HepG2 (cell line): ENCODE data around the gene LILRB3. TPM values are rescaled to one million over a fixed set of nuclear protein-coding genes. Genes with fewer than 3 reads are reported as not detected.

ENCODE experiments used
- E2F1 ChIP-seq: sonication (generic); formaldehyde crosslinking; IDR thresholded peaks from 2 replicates; pipeline ENCODE4 v1.5.0; 2020; ENCODE audit warnings: missing genetic modification reagents
- ETV5 ChIP-seq: IDR thresholded peaks from 2 replicates; pipeline ENCODE4 v1.6.1; 2018; ENCODE audit warnings: missing biosample characterization, missing genetic modification reagents, inconsistent platforms, borderline replicate concordance
- FOXO1 ChIP-seq: sonication (generic); formaldehyde crosslinking; IDR thresholded peaks from 2 replicates; pipeline ENCODE4 v1.4.0; 2020; ENCODE audit warnings: missing genetic modification reagents
- HNRNPK ChIP-seq: fragments of 200-400 bp; formaldehyde crosslinking; IDR thresholded peaks from 2 replicates; pipeline ENCODE4 v1.6.1; 2018; ENCODE audit warnings: low read length, low read depth, moderate library complexity, mild to moderate bottlenecking; ENCODE audit not compliant: poor library complexity, severe bottlenecking
- IKZF4 ChIP-seq: sonication (generic); formaldehyde crosslinking; IDR thresholded peaks from 2 replicates; pipeline ENCODE4 v1.5.1; 2020; ENCODE audit warnings: borderline replicate concordance, mild to moderate bottlenecking, low read depth, missing genetic modification reagents; ENCODE audit errors: not compliant biosample characterization
- KDM5A ChIP-seq: fragments of 200-600 bp; sonication (generic); IDR thresholded peaks from 2 replicates; pipeline ENCODE4 v1.7.0; 2018; ENCODE audit warnings: antibody characterized with exemption, mild to moderate bottlenecking, low read length, borderline replicate concordance
- KLF6 ChIP-seq: IDR thresholded peaks from 2 replicates; pipeline ENCODE4 v1.8.0; 2016; ENCODE audit warnings: missing biosample characterization, missing genetic modification reagents
- MTF2 ChIP-seq: sonication (generic); formaldehyde crosslinking; IDR thresholded peaks from 2 replicates; pipeline ENCODE4 v1.5.0; 2020; ENCODE audit warnings: missing genetic modification reagents, borderline replicate concordance
- NR2F1 ChIP-seq, 2 experiments: fragments of 450-650 bp in 1 of 2; formaldehyde crosslinking in 1 of 2; IDR thresholded peaks; 2 replicates each; pipeline versions ENCODE4 v1.5.0 to v1.6.1; 2016 to 2020; ENCODE audit warnings: mild to moderate bottlenecking in 1 of 2, missing compliant biosample characterization in 1 of 2, missing genetic modification reagents in 1 of 2, moderate library complexity in 1 of 2
- PATZ1 ChIP-seq: sonication (generic); formaldehyde crosslinking; IDR thresholded peaks from 2 replicates; pipeline ENCODE4 v1.4.0; 2020; ENCODE audit warnings: missing genetic modification reagents
- PTBP1 ChIP-seq: fragments of 200-400 bp; formaldehyde crosslinking; IDR thresholded peaks from 2 replicates; pipeline ENCODE4 v1.6.1; 2018; ENCODE audit warnings: low read length, low read depth; ENCODE audit not compliant: poor library complexity, severe bottlenecking
- TBL1XR1 ChIP-seq: fragments of 150-350 bp; IDR thresholded peaks from 2 replicates; pipeline ENCODE4 v1.6.1; 2014; ENCODE audit warnings: borderline replicate concordance, low read length; ENCODE audit not compliant: partially characterized antibody
- THYN1 ChIP-seq: sonication (generic); formaldehyde crosslinking; IDR thresholded peaks from 2 replicates; pipeline ENCODE4 v1.8.1; 2023; ENCODE audit warnings: low read depth, mild to moderate bottlenecking, moderate library complexity, missing genetic modification reagents, borderline replicate concordance
- ZFP1 ChIP-seq: IDR thresholded peaks from 2 replicates; pipeline ENCODE4 v1.6.1; 2016
- ZFY ChIP-seq: sonication (generic); formaldehyde crosslinking; IDR thresholded peaks from 2 replicates; pipeline ENCODE4 v1.4.0; 2020; ENCODE audit warnings: missing genetic modification reagents
- ZNF10 ChIP-seq: sonication (generic); formaldehyde crosslinking; IDR thresholded peaks from 2 replicates; pipeline ENCODE4 v1.4.0; 2020; ENCODE audit warnings: mild to moderate bottlenecking, low read depth, missing genetic modification reagents, borderline replicate concordance
- ZNF121 ChIP-seq: sonication (generic); formaldehyde crosslinking; IDR thresholded peaks from 2 replicates; pipeline ENCODE4 v1.5.0; 2020; ENCODE audit warnings: mild to moderate bottlenecking, missing genetic modification reagents
- ZNF17 ChIP-seq: sonication (generic); formaldehyde crosslinking; IDR thresholded peaks from 2 replicates; pipeline ENCODE4 v1.5.0; 2020; ENCODE audit warnings: mild to moderate bottlenecking, missing genetic modification reagents
- ZNF326 ChIP-seq: sonication (generic); formaldehyde crosslinking; IDR thresholded peaks from 2 replicates; pipeline ENCODE4 v1.4.0; 2020; ENCODE audit warnings: missing genetic modification reagents, borderline replicate concordance
- ZNF460 ChIP-seq: sonication (generic); formaldehyde crosslinking; IDR thresholded peaks from 2 replicates; pipeline ENCODE4 v1.5.1; 2020; ENCODE audit warnings: missing genetic modification reagents, mild to moderate bottlenecking, borderline replicate concordance
- ZNF549 ChIP-seq: sonication (generic); formaldehyde crosslinking; IDR thresholded peaks from 2 replicates; pipeline ENCODE4 v1.5.0; 2020; ENCODE audit warnings: missing genetic modification reagents
- ZSCAN25 ChIP-seq: sonication (generic); formaldehyde crosslinking; IDR thresholded peaks from 2 replicates; pipeline ENCODE4 v1.8.0; 2022; ENCODE audit warnings: mild to moderate bottlenecking, missing genetic modification reagents
- polyA plus RNA-seq, 8 experiments: library from polyadenylated mRNA; depleted of rRNA in 3 of 8; stranded (reverse) in 7 of 8; unstranded in 1 of 8; fragments of >200 nt; fragmentation: Illumina TruSeq in 4 of 8; extraction: Trizol in 4 of 8; gene quantifications; 2 replicates each; pipeline versions ENCODE4 v1.2.1 to v1.2.3, GENCODE V29; 2011 to 2016; ENCODE audit warnings: low read depth in 4 of 8, missing spikeins in 1 of 8, mixed read lengths in 1 of 8; ENCODE audit not compliant: insufficient read depth in 1 of 8
- total RNA-seq, 5 experiments: library from RNA; depleted of rRNA; stranded (reverse); fragments of >200 nt; fragmentation: Illumina TruSeq; extraction: Trizol; gene quantifications; 2 replicates each; pipeline ENCODE4 v1.2.3, GENCODE V29; 2016; ENCODE audit warnings: low read depth in 1 of 5
- TF ChIP-seq, protein P1 (sequence below): sonication (generic); formaldehyde crosslinking; IDR thresholded peaks from 2 replicates; pipeline ENCODE4 v1.8.0; 2022; ENCODE audit warnings: mild to moderate bottlenecking, missing genetic modification reagents, borderline replicate concordance
- TF ChIP-seq, protein P2 (sequence below): sonication (generic); formaldehyde crosslinking; IDR thresholded peaks from 2 replicates; pipeline ENCODE4 v1.4.0; 2020; ENCODE audit warnings: mild to moderate bottlenecking, missing genetic modification reagents

LILRB3 gene
- total and polyA plus RNA-seq, 2 of the 13 experiments (the other 11 are each of a cell fraction or from before 2014, with no cell fraction given) = 0.22 TPM; not detected in 1

DNA sequence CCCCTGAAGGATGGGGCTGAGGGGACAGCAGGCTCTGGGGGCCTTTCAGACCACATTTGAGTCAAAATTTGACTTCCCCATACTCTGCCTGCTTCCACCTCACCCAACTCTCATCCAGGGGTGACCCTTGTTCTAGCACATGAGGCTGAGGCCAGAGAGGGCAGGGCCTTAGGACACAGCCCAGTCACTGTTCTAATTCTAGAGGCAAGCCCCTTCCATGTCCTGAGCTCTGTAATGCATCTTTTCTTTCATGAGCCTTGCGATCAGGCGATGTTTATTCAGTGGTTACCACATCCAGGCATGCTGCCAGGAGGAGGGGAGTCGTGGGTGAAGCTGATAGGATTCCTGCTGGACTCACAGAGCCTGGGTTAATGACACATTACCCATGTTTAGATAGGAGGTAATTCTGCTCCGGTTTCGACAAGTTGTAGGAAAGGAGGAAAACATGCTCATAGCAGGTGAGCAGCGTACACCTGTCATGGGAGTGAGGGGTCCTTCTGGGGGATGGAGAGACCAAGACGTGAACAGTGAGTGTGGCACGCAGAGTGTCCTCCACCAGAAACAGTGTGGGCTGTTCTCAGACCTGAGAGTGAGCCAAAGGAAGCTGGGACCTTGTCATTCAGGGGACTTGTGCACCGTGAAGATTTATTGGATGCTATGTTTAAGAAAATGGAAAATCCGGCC, 12.9 kb downstream of the LILRB3 start (continued):
- no peak for TF ChIP-seq KDM5A
- TF ChIP-seq E2F1 (CRISPR knock-in tag) = no peak
- TF ChIP-seq ZFP1 (CRISPR knock-in tag) = peak; percentile 25; the same call in 1 of the 2 replicates
- TF ChIP-seq ZNF10 (CRISPR knock-in tag) = no peak
- 0 out of 2 replicates have a peak, but pooled peaks have one; percentile 30 for TF ChIP-seq ETV5 (CRISPR knock-in tag)
- no peak for TF ChIP-seq THYN1 (CRISPR knock-in tag)
- TF ChIP-seq ZNF17 (CRISPR knock-in tag) = no peak
- no peak for TF ChIP-seq PTBP1
- TF ChIP-seq HNRNPK = no peak
- no peak for TF ChIP-seq MTF2
- TF ChIP-seq, protein P1, sequence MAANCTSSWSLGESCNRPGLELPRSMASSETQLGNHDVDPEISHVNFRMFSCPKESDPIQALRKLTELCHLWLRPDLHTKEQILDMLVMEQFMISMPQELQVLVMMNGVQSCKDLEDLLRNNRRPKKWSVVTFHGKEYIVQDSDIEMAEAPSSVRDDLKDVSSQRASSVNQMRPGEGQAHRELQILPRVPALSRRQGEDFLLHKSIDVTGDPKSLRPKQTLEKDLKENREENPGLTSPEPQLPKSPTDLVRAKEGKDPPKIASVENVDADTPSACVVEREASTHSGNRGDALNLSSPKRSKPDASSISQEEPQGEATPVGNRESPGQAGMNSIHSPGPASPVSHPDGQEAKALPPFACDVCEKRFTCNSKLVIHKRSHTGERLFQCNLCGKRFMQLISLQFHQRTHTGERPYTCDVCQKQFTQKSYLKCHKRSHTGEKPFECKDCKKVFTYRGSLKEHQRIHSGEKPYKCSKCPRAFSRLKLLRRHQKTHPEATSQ (CRISPR knock-in tag) = no peak
- TF ChIP-seq KLF6 (CRISPR knock-in tag) = no peak
- TF ChIP-seq ZNF121 = no peak
- TF ChIP-seq PATZ1 (CRISPR knock-in tag) = peak; percentile 65; the same call in 1 of the 2 replicates
- no peak for TF ChIP-seq ZNF326 (CRISPR knock-in tag)
- no peak for TF ChIP-seq ZNF549 (CRISPR knock-in tag)
- TF ChIP-seq, protein P2, sequence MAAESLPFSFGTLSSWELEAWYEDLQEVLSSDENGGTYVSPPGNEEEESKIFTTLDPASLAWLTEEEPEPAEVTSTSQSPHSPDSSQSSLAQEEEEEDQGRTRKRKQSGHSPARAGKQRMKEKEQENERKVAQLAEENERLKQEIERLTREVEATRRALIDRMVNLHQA = no peak
- TF ChIP-seq TBL1XR1 = peak; percentile 24
- no peak for TF ChIP-seq ZSCAN25
- TF ChIP-seq ZFY (CRISPR knock-in tag) = peak; percentile 59
- no peak for TF ChIP-seq IKZF4
- no peak; a peak in 1 of 4 replicates for TF ChIP-seq NR2F1 (CRISPR knock-in tag; IDR thresholded peaks at IDR 0.05)
- TF ChIP-seq FOXO1 (CRISPR knock-in tag) = no peak; the same call in 1 of the 2 replicates
- TF ChIP-seq ZNF460 (CRISPR knock-in tag) = no peak
